HCT116 (cell line): ENCODE data around the gene LCOR. TPM values are rescaled to one million over a fixed set of nuclear protein-coding genes. Genes with fewer than 3 reads are reported as not detected.

Source experiments
- ATAC-seq: fragments of 200-7000 bp; cut with Tn5 transposase; 2 replicates; pipeline ENCODE4 v1.9.1; 2020; ENCODE audit warnings: mild to moderate bottlenecking, moderate library complexity
- BruUV-seq: library from RNA; stranded (reverse); fragments of 400-500 nt; replicated peaks from 2 replicates; lab custom pipeline; 2021; lab: Mats Ljungman, UMichigan
- CTCF ChIA-PET: fragments of 300-600 bp; sonication (Branson Sonifier 250); formaldehyde crosslinking; loops from one replicate; lab custom pipeline; 2021; ENCODE audit warnings: antibody characterized with exemption; lab: Charles Lee
- POLR2A ChIA-PET: fragments of 300-600, 350-600 bp; sonication (Branson Sonifier 250); formaldehyde crosslinking; loops from one replicate; lab custom pipeline; 2021; ENCODE audit warnings: antibody characterized with exemption; lab: Charles Lee
- RAD21 ChIA-PET, 2 experiments: fragments of 300-600 bp; sonication (Branson Sonifier 250); formaldehyde crosslinking; loops; one replicate each; lab custom pipeline; 2023; ENCODE audit warnings: low total read pairs in 2 of 2; ENCODE audit not compliant: uncharacterized antibody in 2 of 2, unreplicated experiment in 2 of 2, low non-redundant PET in 1 of 2; lab: Charles Lee
- DNase-seq: peaks from one replicate; pipeline ENCODE4 v3.0.0-alpha.2; 2010; ENCODE audit warnings: low read depth, low spot score
- H2AFZ ChIP-seq: fragments of 200-600 bp; shearing (Covaris generic), sonication (generic); 2 replicates; pipeline ENCODE4 v1.6.1; 2017; ENCODE audit warnings: low read depth, mixed run types, mixed read lengths, antibody characterized with exemption, low read length; ENCODE audit not compliant: poor library complexity, severe bottlenecking
- H3K27ac ChIP-seq: 2 replicates; pipeline ENCODE4 v1.5.1; 2012; ENCODE audit warnings: low read depth, low read length
- H3K27me3 ChIP-seq: fragments of 200-600 bp; sonication (generic); 2 replicates; pipeline ENCODE4 v1.6.1; 2016; ENCODE audit warnings: mixed run types, low read length, mixed read lengths; ENCODE audit not compliant: insufficient read depth
- H3K36me3 ChIP-seq, 2 experiments: fragments of 200-500 bp in 1 of 2; fragments of 200-600 bp in 1 of 2; sonication (Bioruptor generic) in 1 of 2; sonication (generic) in 1 of 2; 2 replicates each; pipeline versions ENCODE4 v1.5.1 to v1.6.1; 2014 to 2016; ENCODE audit warnings: low read length in 2 of 2, inconsistent platforms in 1 of 2, mixed read lengths in 1 of 2, mixed run types in 1 of 2; ENCODE audit not compliant: insufficient read depth in 2 of 2, control insufficient read depth in 1 of 2
- H3K4me1 ChIP-seq, 2 experiments: fragments of 200-600 bp in 1 of 2; sonication (generic) in 1 of 2; 2 replicates each; pipeline versions ENCODE4 v1.5.1 to v1.6.1; 2012 to 2017; ENCODE audit warnings: low read length in 2 of 2, inconsistent platforms in 1 of 2, mild to moderate bottlenecking in 1 of 2, mixed read lengths in 1 of 2, mixed run types in 1 of 2, moderate library complexity in 1 of 2; ENCODE audit not compliant: insufficient read depth in 2 of 2, control insufficient read depth in 1 of 2
- H3K4me2 ChIP-seq: fragments of 200-600 bp; sonication (generic); 2 replicates; pipeline ENCODE4 v1.6.1; 2017; ENCODE audit warnings: mixed run types, low read length, mixed read lengths
- H3K4me3 ChIP-seq, 2 experiments: fragments of 200-600 bp in 1 of 2; sonication (generic) in 1 of 2; replicated peaks in 1 of 2; 2 replicates each; pipeline ENCODE4 v1.5.1; 2011 to 2016; ENCODE audit warnings: low read length in 2 of 2, control low read depth in 1 of 2, low read depth in 1 of 2, mild to moderate bottlenecking in 1 of 2, mixed read lengths in 1 of 2, mixed run types in 1 of 2
- H3K79me2 ChIP-seq: fragments of 200-600 bp; sonication (generic); 2 replicates; pipeline ENCODE4 v1.6.1; 2017; ENCODE audit warnings: mild to moderate bottlenecking, mixed run types, low read length, moderate library complexity, mixed read lengths; ENCODE audit not compliant: insufficient read depth
- H3K9ac ChIP-seq: fragments of 200-600 bp; sonication (generic); 2 replicates; pipeline ENCODE4 v1.6.1; 2016; ENCODE audit warnings: low read length, mixed read lengths
- H3K9me2 ChIP-seq: fragments of 200-600 bp; sonication (generic), shearing (Covaris generic); 2 replicates; pipeline ENCODE4 v1.6.1; 2017; ENCODE audit warnings: mixed run types, mild to moderate bottlenecking, moderate library complexity; ENCODE audit not compliant: insufficient read depth
- H3K9me3 ChIP-seq, 2 experiments: fragments of 200-500 bp in 1 of 2; fragments of 200-600 bp in 1 of 2; sonication (Bioruptor generic) in 1 of 2; sonication (generic) in 1 of 2; 2 replicates each; pipeline ENCODE4 v1.6.1; 2014 to 2017; ENCODE audit warnings: low read length in 2 of 2, mixed read lengths in 2 of 2, inconsistent platforms in 1 of 2, low read depth in 1 of 2, mild to moderate bottlenecking in 1 of 2, mixed run types in 1 of 2, moderate library complexity in 1 of 2; ENCODE audit not compliant: control insufficient read depth in 1 of 2, insufficient read depth in 1 of 2
- H4K20me1 ChIP-seq: fragments of 200-600 bp; sonication (generic), shearing (Covaris generic); 2 replicates; pipeline ENCODE4 v1.6.1; 2017; ENCODE audit warnings: mixed run types, mild to moderate bottlenecking, moderate library complexity; ENCODE audit not compliant: insufficient read depth
- CEBPB ChIP-seq: IDR thresholded peaks from 2 replicates; pipeline ENCODE4 v1.6.1; 2012; ENCODE audit warnings: low read depth
- CTCF ChIP-seq, 3 experiments: fragments of 200-600 bp in 1 of 3; sonication (generic) in 1 of 3; IDR thresholded peaks in 2 of 3; conservative IDR thresholded peaks in 1 of 3; 2 replicates each; pipeline ENCODE4 v1.5.1; 2012 to 2017; ENCODE audit warnings: low read depth in 2 of 3, low read length in 2 of 3, antibody characterized with exemption in 1 of 3, borderline replicate concordance in 1 of 3, control low read depth in 1 of 3, mild to moderate bottlenecking in 1 of 3, mixed read lengths in 1 of 3, mixed run types in 1 of 3, moderate library complexity in 1 of 3; ENCODE audit not compliant: insufficient read depth in 1 of 3
- EGR1 ChIP-seq: IDR thresholded peaks from 2 replicates; pipeline ENCODE4 v1.6.1; 2012; ENCODE audit warnings: low read depth
- EZH2phosphoT487 ChIP-seq: fragments of 200-600 bp; IDR thresholded peaks from 2 replicates; pipeline ENCODE4 v1.6.1; 2018; ENCODE audit warnings: antibody characterized with exemption, borderline replicate concordance
- POLR2AphosphoS5 ChIP-seq: IDR thresholded peaks from 2 replicates; pipeline ENCODE4 v1.6.1; 2011; ENCODE audit warnings: mild to moderate bottlenecking, low read depth, low read length, moderate library complexity
- SP1 ChIP-seq: IDR thresholded peaks from 2 replicates; pipeline ENCODE4 v1.6.1; 2012; ENCODE audit warnings: low read depth
- SRF ChIP-seq: IDR thresholded peaks from 2 replicates; pipeline ENCODE4 v1.6.1; 2012; ENCODE audit warnings: low read depth
- intact Hi-C: fragments of 100-400 bp; cut with micrococcal nuclease; formaldehyde crosslinking; loops from 2 replicates; pipeline ENCODE4 v1.10.0; 2022
- total RNA-seq: library from RNA; stranded (reverse); gene quantifications from one replicate; pipeline ENCODE4 v1.2.1, GENCODE V29; 2021; ENCODE audit not compliant: unreplicated experiment
- TF ChIP-seq, protein P1 (sequence below): IDR thresholded peaks from 2 replicates; pipeline ENCODE4 v1.6.1; 2012
- TF ChIP-seq, protein P2 (sequence below): IDR thresholded peaks from 2 replicates; pipeline ENCODE4 v1.6.1; 2012; ENCODE audit warnings: low read depth
- TF ChIP-seq, protein P3 (sequence below): IDR thresholded peaks from 2 replicates; pipeline ENCODE4 v1.6.1; 2011; ENCODE audit warnings: mild to moderate bottlenecking, low read length, moderate library complexity; ENCODE audit not compliant: insufficient replicate concordance; ENCODE audit errors: extremely low read depth

Gene LCOR
- total RNA-seq, 1 experiment from 2014 or later, result 59.9 TPM

DNA sequence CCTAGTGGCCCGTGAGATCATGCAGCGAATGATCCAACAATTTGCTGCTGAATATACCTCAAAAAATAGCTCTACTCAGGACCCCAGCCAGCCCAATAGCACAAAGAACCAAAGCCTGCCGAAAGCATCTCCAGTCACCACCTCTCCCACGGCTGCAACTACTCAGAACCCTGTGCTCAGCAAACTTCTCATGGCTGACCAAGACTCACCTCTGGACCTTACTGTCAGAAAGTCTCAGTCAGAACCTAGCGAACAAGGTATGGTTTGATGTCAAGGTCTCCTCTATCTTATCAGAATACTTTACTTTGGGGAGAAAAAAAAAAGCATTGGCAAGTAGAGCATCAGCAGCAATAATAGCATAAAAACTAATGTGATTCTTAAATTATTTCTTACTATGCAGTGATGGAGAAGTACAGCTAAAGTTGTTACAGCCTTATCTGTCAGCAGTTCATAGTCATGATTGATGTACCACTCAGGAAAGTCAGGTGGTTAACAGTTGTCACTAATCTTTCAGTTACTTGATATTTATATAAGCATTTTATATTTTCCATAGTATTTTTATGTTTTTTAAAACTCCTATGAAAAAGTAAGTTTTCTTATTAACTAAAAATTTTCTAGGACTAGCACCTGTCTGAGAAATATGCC, 117.1 kb downstream of the LCOR start:
- H3K4me1 ChIP-seq, result no peaks in the 10 kb centered on the region
- CTCF ChIA-PET, result interaction anchor here (0.6 kb wide), 1 partner anchor 183 kb away, joined by 4 read pairs; no protein-coding TSS in a partner anchor
- BruUV-seq, result no TSS peak
- H3K9me2 ChIP-seq, result no peaks in the 10 kb centered on the region
- no peaks in the 10 kb centered on the region for H3K36me3 ChIP-seq
- H3K27ac ChIP-seq, result no peak overlapping the region
- ATAC-seq, result no peak
- no peak overlapping the region for H3K9ac ChIP-seq
- H4K20me1 ChIP-seq, result no peaks in the 10 kb centered on the region; the same call in 1 of the 2 replicates
- no peaks in the 10 kb centered on the region for H3K27me3 ChIP-seq
- no peak for TF ChIP-seq CTCF (IDR thresholded peaks at IDR 0.05 in 2 of 3, conservative IDR thresholded peaks at IDR 0.05 in 1 of 3; ENCODE audit: borderline replicate concordance in 1 of 3, insufficient read depth in 1 of 3, low read depth in 2 of 3, low read length in 2 of 3)
- TF ChIP-seq, protein P1, sequence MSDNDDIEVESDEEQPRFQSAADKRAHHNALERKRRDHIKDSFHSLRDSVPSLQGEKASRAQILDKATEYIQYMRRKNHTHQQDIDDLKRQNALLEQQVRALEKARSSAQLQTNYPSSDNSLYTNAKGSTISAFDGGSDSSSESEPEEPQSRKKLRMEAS, result no peak
- TF ChIP-seq, protein P2, sequence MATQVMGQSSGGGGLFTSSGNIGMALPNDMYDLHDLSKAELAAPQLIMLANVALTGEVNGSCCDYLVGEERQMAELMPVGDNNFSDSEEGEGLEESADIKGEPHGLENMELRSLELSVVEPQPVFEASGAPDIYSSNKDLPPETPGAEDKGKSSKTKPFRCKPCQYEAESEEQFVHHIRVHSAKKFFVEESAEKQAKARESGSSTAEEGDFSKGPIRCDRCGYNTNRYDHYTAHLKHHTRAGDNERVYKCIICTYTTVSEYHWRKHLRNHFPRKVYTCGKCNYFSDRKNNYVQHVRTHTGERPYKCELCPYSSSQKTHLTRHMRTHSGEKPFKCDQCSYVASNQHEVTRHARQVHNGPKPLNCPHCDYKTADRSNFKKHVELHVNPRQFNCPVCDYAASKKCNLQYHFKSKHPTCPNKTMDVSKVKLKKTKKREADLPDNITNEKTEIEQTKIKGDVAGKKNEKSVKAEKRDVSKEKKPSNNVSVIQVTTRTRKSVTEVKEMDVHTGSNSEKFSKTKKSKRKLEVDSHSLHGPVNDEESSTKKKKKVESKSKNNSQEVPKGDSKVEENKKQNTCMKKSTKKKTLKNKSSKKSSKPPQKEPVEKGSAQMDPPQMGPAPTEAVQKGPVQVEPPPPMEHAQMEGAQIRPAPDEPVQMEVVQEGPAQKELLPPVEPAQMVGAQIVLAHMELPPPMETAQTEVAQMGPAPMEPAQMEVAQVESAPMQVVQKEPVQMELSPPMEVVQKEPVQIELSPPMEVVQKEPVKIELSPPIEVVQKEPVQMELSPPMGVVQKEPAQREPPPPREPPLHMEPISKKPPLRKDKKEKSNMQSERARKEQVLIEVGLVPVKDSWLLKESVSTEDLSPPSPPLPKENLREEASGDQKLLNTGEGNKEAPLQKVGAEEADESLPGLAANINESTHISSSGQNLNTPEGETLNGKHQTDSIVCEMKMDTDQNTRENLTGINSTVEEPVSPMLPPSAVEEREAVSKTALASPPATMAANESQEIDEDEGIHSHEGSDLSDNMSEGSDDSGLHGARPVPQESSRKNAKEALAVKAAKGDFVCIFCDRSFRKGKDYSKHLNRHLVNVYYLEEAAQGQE, result no peak
- TF ChIP-seq, protein P3, sequence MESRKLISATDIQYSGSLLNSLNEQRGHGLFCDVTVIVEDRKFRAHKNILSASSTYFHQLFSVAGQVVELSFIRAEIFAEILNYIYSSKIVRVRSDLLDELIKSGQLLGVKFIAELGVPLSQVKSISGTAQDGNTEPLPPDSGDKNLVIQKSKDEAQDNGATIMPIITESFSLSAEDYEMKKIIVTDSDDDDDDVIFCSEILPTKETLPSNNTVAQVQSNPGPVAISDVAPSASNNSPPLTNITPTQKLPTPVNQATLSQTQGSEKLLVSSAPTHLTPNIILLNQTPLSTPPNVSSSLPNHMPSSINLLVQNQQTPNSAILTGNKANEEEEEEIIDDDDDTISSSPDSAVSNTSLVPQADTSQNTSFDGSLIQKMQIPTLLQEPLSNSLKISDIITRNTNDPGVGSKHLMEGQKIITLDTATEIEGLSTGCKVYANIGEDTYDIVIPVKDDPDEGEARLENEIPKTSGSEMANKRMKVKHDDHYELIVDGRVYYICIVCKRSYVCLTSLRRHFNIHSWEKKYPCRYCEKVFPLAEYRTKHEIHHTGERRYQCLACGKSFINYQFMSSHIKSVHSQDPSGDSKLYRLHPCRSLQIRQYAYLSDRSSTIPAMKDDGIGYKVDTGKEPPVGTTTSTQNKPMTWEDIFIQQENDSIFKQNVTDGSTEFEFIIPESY, result no peak
- TF ChIP-seq SRF, result no peak
- TF ChIP-seq EZH2phosphoT487, result no peak
- no peak for TF ChIP-seq SP1
- TF ChIP-seq EGR1, result no peak
- no peak for TF ChIP-seq POLR2AphosphoS5
- TF ChIP-seq CEBPB, result no peak
- RAD21 ChIA-PET, result no interaction called here
- intact Hi-C loops, result no loop called here
- POLR2A ChIA-PET, result no interaction called here
- no peaks in the 10 kb centered on the region; the same call in 1 of the 2 replicates for H3K79me2 ChIP-seq
- H2AFZ ChIP-seq, result no peak overlapping the region
- H3K4me3 ChIP-seq, result no peak overlapping the region
- no peak for DNase-seq
- H3K9me3 ChIP-seq, result no peaks in the 10 kb centered on the region
- H3K4me2 ChIP-seq, result no peak overlapping the region
